HepG2 (cell line): ENCODE data around the gene APBB3. TPM values are rescaled to one million over a fixed set of nuclear protein-coding genes. Genes with fewer than 3 reads are reported as not detected.
A peak's percentile ranks its signal among the peaks of the same experiment; 100 is the strongest.

Source experiments
- ATAC-seq: fragments of 200-7000 bp; cut with Tn5 transposase; 3 replicates; pipeline ENCODE4 v1.9.1; 2020; ENCODE audit warnings: mild to moderate bottlenecking, moderate library complexity
- BruUV-seq: library from RNA; stranded (reverse); fragments of 400-500 nt; replicated peaks from 2 replicates; lab custom pipeline; 2021; lab: Mats Ljungman, UMichigan
- CTCF ChIA-PET: fragments of 300-600 bp; formaldehyde crosslinking; extraction: SDS; loops from one replicate; lab custom pipeline; 2021; ENCODE audit warnings: low total read pairs, inconsistent platforms, low intra/inter-chr PET ratio; lab: Yijun Ruan, JAX
- POLR2A ChIA-PET: fragments of 350-600 bp; sonication (Branson Sonifier 250); formaldehyde crosslinking; loops from one replicate; lab custom pipeline; 2020; ENCODE audit warnings: antibody characterized with exemption, inconsistent platforms; lab: Yijun Ruan, JAX
- DNase-seq: peaks from one replicate; pipeline ENCODE4 v3.0.0-alpha.2; 2015; ENCODE audit warnings: low spot score
- FAIRE-seq: peaks from 3 replicates; lab custom pipeline; 2011; peaks lifted over from hg19 to GRCh38; lab: Jason Lieb, UNC
- H2AFZ ChIP-seq: one replicate; pipeline ENCODE4 v1.6.1; 2011; ENCODE audit warnings: low read length, inconsistent platforms
- H3K27ac ChIP-seq: fragments of 300-600 bp; 3 replicates; pipeline ENCODE4 v1.8.0; 2011; ENCODE audit warnings: mixed run types, mild to moderate bottlenecking, mixed read lengths, low read length, inconsistent platforms; ENCODE audit not compliant: insufficient read depth; ENCODE audit errors: extremely low read length
- H3K27me3 ChIP-seq, 2 experiments: fragments of 200-600 bp in 1 of 2; 2 replicates in 1 of 2; 3 replicates in 1 of 2; pipeline versions ENCODE4 v1.6.0 to v1.8.0; 2011; ENCODE audit warnings: low read length in 2 of 2, mild to moderate bottlenecking in 2 of 2, moderate library complexity in 2 of 2, inconsistent platforms in 1 of 2; ENCODE audit not compliant: insufficient read depth in 2 of 2, control insufficient read depth in 1 of 2
- H3K36me3 ChIP-seq, 2 experiments: fragments of 200-600 bp in 1 of 2; replicated peaks in 1 of 2; 2 replicates in 1 of 2; 3 replicates in 1 of 2; pipeline versions ENCODE4 v1.5.1 to v1.8.0; 2011; ENCODE audit warnings: low read length in 2 of 2, inconsistent platforms in 1 of 2; ENCODE audit not compliant: insufficient read depth in 2 of 2, control insufficient read depth in 1 of 2
- H3K4me1 ChIP-seq: 2 replicates; pipeline ENCODE4 v1.5.1; 2012; ENCODE audit warnings: low read length, inconsistent platforms; ENCODE audit not compliant: insufficient read depth
- H3K4me2 ChIP-seq: 2 replicates; pipeline ENCODE4 v1.6.0; 2011; ENCODE audit warnings: low read depth, low read length, inconsistent platforms
- H3K4me3 ChIP-seq, 3 experiments: fragments of 200-600 bp in 1 of 3; sonication (generic), shearing (Covaris generic) in 1 of 3; replicated peaks in 1 of 3; 2 replicates each; pipeline ENCODE4 v1.5.1; 2011 to 2016; ENCODE audit warnings: low read length in 3 of 3, inconsistent platforms in 2 of 3, low read depth in 2 of 3, mild to moderate bottlenecking in 2 of 3, control low read depth in 1 of 3, mixed read lengths in 1 of 3; ENCODE audit not compliant: insufficient read depth in 1 of 3
- H3K79me2 ChIP-seq: one replicate; pipeline ENCODE4 v1.6.1; 2011; ENCODE audit warnings: low read length, inconsistent platforms; ENCODE audit not compliant: insufficient read depth
- H3K9ac ChIP-seq: 2 replicates; pipeline ENCODE4 v1.6.0; 2011; ENCODE audit warnings: mild to moderate bottlenecking, low read depth, low read length, inconsistent platforms; ENCODE audit not compliant: insufficient read depth
- H3K9me3 ChIP-seq: 2 replicates; pipeline ENCODE4 v1.5.1; 2012; ENCODE audit warnings: mild to moderate bottlenecking, low read length
- H4K20me1 ChIP-seq: 2 replicates; pipeline ENCODE4 v1.6.0; 2011; ENCODE audit warnings: inconsistent platforms, mild to moderate bottlenecking, low read length, moderate library complexity; ENCODE audit not compliant: insufficient read depth
- HIVEP1 ChIP-seq: sonication (generic); formaldehyde crosslinking; IDR thresholded peaks from 2 replicates; pipeline ENCODE4 v1.4.0; 2020; ENCODE audit warnings: mild to moderate bottlenecking, missing genetic modification reagents
- MBNL3 ChIP-seq: fragments of 250-450 bp; sonication (Bioruptor Pico); conservative IDR thresholded peaks from 2 replicates; pipeline ENCODE4 v1.8.0; 2022; ENCODE audit warnings: mild to moderate bottlenecking, inconsistent platforms
- NBN ChIP-seq: fragments of 450-650 bp; conservative IDR thresholded peaks from 2 replicates; pipeline ENCODE4 v1.6.1; 2017
- ZNF121 ChIP-seq: sonication (generic); formaldehyde crosslinking; IDR thresholded peaks from 2 replicates; pipeline ENCODE4 v1.5.0; 2020; ENCODE audit warnings: mild to moderate bottlenecking, missing genetic modification reagents
- ZNF572 ChIP-seq: sonication (generic); formaldehyde crosslinking; IDR thresholded peaks from 2 replicates; pipeline ENCODE4 v1.5.1; 2020; ENCODE audit warnings: mild to moderate bottlenecking, missing genetic modification reagents
- ZNF746 ChIP-seq: sonication (generic); formaldehyde crosslinking; IDR thresholded peaks from 2 replicates; pipeline ENCODE4 v1.8.0; 2022; ENCODE audit warnings: mild to moderate bottlenecking, missing genetic modification reagents
- ZNF850 ChIP-seq: sonication (generic); formaldehyde crosslinking; conservative IDR thresholded peaks from 2 replicates; pipeline ENCODE4 v1.9.0; 2021; ENCODE audit warnings: mild to moderate bottlenecking, missing genetic modification reagents
- WGBS: methylation state at CpG from one replicate; pipeline ENCODE4 v1.1.6; 2017; ENCODE audit warnings: low lambda C conversion rate; 5-methylcytosine and 5-hydroxymethylcytosine counted together
- in situ Hi-C: cut with HindIII; loops from 2 replicates; pipeline ENCODE4 v1.10.0; 2017; ENCODE audit warnings: low pct_unique_long_range_greater_than_20kb; ENCODE audit not compliant: extremely low pct_ligation_motif_present
- intact Hi-C: fragments of 100-400 bp; cut with micrococcal nuclease; formaldehyde crosslinking; loops from one replicate; pipeline ENCODE4 v1.10.0; 2022; ENCODE audit not compliant: unreplicated experiment
- polyA plus RNA-seq, 8 experiments: library from polyadenylated mRNA; depleted of rRNA in 3 of 8; stranded (reverse) in 7 of 8; unstranded in 1 of 8; fragments of >200 nt; fragmentation: Illumina TruSeq in 4 of 8; extraction: Trizol in 4 of 8; gene quantifications; 2 replicates each; pipeline versions ENCODE4 v1.2.1 to v1.2.3, GENCODE V29; 2011 to 2016; ENCODE audit warnings: low read depth in 4 of 8, missing spikeins in 1 of 8, mixed read lengths in 1 of 8; ENCODE audit not compliant: insufficient read depth in 1 of 8
- total RNA-seq, 5 experiments: library from RNA; depleted of rRNA; stranded (reverse); fragments of >200 nt; fragmentation: Illumina TruSeq; extraction: Trizol; gene quantifications; 2 replicates each; pipeline ENCODE4 v1.2.3, GENCODE V29; 2016; ENCODE audit warnings: low read depth in 1 of 5
- TF ChIP-seq, protein P1 (sequence below): sonication (generic); formaldehyde crosslinking; IDR thresholded peaks from 2 replicates; pipeline ENCODE4 v1.5.1; 2020; ENCODE audit warnings: mild to moderate bottlenecking, missing genetic modification reagents, moderate library complexity
- TF ChIP-seq, protein P2 (sequence below): IDR thresholded peaks from 2 replicates; pipeline ENCODE4 v1.6.1; 2016; ENCODE audit warnings: low read depth, missing genetic modification reagents, missing compliant biosample characterization

APBB3 gene
- total and polyA plus RNA-seq, 2 of the 13 experiments (the other 11 are each of a cell fraction or from before 2014, with no cell fraction given): 0.38 to 0.78 TPM

DNA sequence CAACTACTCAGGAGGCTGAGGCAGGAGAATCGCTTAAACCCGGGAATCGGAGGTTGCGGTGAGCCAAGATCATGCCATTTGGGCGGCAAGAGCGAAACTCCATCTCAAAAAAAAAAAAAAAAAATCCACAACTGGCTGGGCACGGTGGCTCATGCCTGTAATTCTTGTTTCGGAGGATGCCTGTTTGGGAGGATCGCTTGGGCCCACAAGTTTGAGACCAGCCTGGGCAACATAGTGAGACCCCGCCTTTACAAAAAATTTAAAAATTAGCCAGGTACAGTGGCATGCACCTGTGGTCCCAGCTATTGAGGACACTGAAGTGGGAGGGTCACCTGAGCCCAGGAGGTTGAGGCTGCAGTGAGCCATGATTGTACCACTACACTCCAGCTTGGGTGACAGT lies 18.8 kb downstream of the APBB3 start:
- Histone ChIP-seq H3K36me3 (peaks cover 11 to 46% of the 10 kb centered on the region in 2 experiments), H3K4me1 (peaks cover 27% of the 10 kb centered on the region), H3K27ac (no peak overlapping the region), H3K4me2 (no peak overlapping the region), H3K4me3 (no peak overlapping the region), H3K79me2 (no peaks in the 10 kb centered on the region), H4K20me1 (no peaks in the 10 kb centered on the region; the same call in 1 of the 2 replicates), H3K27me3 (no peaks in the 10 kb centered on the region), H3K9ac (no peak overlapping the region), H2AFZ (no peak overlapping the region), H3K9me3 (no peaks in the 10 kb centered on the region)
- no TSS peak for BruUV-seq
- ATAC-seq (no peak), DNase-seq (no peak), FAIRE-seq (no peak)
- WGBS: 99% methylated on average over 10 of the region's 10 CpGs
- CTCF ChIA-PET: no interaction called here
- intact Hi-C loops: loop anchor here (5.0 kb wide), 1 partner anchor 182 kb away; no protein-coding TSS in a partner anchor
- POLR2A ChIA-PET: interaction anchor here (3.5 to 4.5 kb wide), 2 partner anchors 13 to 102 kb away, joined by 34 to 70 read pairs; partner anchors contain the start of genes IK, NDUFA2 and SRA1
- TF ChIP-seq, protein P1, sequence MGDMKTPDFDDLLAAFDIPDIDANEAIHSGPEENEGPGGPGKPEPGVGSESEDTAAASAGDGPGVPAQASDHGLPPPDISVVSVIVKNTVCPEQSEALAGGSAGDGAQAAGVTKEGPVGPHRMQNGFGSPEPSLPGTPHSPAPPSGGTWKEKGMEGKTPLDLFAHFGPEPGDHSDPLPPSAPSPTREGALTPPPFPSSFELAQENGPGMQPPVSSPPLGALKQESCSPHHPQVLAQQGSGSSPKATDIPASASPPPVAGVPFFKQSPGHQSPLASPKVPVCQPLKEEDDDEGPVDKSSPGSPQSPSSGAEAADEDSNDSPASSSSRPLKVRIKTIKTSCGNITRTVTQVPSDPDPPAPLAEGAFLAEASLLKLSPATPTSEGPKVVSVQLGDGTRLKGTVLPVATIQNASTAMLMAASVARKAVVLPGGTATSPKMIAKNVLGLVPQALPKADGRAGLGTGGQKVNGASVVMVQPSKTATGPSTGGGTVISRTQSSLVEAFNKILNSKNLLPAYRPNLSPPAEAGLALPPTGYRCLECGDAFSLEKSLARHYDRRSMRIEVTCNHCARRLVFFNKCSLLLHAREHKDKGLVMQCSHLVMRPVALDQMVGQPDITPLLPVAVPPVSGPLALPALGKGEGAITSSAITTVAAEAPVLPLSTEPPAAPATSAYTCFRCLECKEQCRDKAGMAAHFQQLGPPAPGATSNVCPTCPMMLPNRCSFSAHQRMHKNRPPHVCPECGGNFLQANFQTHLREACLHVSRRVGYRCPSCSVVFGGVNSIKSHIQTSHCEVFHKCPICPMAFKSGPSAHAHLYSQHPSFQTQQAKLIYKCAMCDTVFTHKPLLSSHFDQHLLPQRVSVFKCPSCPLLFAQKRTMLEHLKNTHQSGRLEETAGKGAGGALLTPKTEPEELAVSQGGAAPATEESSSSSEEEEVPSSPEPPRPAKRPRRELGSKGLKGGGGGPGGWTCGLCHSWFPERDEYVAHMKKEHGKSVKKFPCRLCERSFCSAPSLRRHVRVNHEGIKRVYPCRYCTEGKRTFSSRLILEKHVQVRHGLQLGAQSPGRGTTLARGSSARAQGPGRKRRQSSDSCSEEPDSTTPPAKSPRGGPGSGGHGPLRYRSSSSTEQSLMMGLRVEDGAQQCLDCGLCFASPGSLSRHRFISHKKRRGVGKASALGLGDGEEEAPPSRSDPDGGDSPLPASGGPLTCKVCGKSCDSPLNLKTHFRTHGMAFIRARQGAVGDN (CRISPR knock-in tag): no peak
- TF ChIP-seq ZNF121: peak; percentile 51; the same call in 1 of the 2 replicates
- in situ Hi-C loops: no loop called here

DNA sequence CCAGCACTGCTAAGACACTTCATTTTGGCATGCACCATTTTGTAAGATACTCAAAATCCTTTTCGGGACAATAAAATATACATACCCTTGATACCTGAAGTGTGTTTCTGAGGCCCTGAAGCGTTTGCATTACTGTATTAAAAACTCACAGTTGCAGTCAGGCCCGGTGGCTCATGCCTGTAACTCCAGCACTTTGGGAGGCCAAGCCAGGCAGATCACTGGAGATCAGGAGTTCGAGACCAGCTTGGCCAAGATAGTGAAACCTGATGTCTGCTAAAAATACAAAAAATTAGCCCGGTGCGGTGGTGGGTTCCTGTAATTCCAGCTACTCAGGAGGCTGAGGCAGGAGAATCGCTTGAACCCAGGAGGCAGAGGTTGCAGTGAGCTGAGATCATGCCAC lies 19.4 kb downstream of the APBB3 start:
- no peak overlapping the region for H3K9ac ChIP-seq
- intact Hi-C loops (loop anchor here (5.0 kb wide), 1 partner anchor 182 kb away; no protein-coding TSS in a partner anchor), in situ Hi-C loops (no loop called here)
- no peak for ATAC-seq
- H3K36me3 ChIP-seq: peaks cover 9 to 46% of the 10 kb centered on the region in 2 experiments
- H3K4me3 ChIP-seq: no peak overlapping the region
- no peaks in the 10 kb centered on the region for H3K27me3 ChIP-seq
- no peak for DNase-seq
- H3K4me1 ChIP-seq: peaks cover 27% of the 10 kb centered on the region
- H3K79me2 ChIP-seq: no peaks in the 10 kb centered on the region
- H4K20me1 ChIP-seq: no peaks in the 10 kb centered on the region
- no peak overlapping the region for H3K4me2 ChIP-seq
- no peak overlapping the region for H3K27ac ChIP-seq
- 94% methylated on average over 7 of the region's 7 CpGs for WGBS
- H3K9me3 ChIP-seq: no peaks in the 10 kb centered on the region
- H2AFZ ChIP-seq: no peak overlapping the region
- FAIRE-seq: no peak
- no TSS peak for BruUV-seq
- ChIA-PET POLR2A (no interaction called here), CTCF (no interaction called here)
- TF ChIP-seq NBN (no peak), ZNF850 (no peak), ZNF746 (CRISPR knock-in tag) (no peak), HIVEP1 (CRISPR knock-in tag) (no peak), MBNL3 (CRISPR knock-in tag) (no peak), ZNF572 (CRISPR knock-in tag) (no peak)
- TF ChIP-seq, protein P2, sequence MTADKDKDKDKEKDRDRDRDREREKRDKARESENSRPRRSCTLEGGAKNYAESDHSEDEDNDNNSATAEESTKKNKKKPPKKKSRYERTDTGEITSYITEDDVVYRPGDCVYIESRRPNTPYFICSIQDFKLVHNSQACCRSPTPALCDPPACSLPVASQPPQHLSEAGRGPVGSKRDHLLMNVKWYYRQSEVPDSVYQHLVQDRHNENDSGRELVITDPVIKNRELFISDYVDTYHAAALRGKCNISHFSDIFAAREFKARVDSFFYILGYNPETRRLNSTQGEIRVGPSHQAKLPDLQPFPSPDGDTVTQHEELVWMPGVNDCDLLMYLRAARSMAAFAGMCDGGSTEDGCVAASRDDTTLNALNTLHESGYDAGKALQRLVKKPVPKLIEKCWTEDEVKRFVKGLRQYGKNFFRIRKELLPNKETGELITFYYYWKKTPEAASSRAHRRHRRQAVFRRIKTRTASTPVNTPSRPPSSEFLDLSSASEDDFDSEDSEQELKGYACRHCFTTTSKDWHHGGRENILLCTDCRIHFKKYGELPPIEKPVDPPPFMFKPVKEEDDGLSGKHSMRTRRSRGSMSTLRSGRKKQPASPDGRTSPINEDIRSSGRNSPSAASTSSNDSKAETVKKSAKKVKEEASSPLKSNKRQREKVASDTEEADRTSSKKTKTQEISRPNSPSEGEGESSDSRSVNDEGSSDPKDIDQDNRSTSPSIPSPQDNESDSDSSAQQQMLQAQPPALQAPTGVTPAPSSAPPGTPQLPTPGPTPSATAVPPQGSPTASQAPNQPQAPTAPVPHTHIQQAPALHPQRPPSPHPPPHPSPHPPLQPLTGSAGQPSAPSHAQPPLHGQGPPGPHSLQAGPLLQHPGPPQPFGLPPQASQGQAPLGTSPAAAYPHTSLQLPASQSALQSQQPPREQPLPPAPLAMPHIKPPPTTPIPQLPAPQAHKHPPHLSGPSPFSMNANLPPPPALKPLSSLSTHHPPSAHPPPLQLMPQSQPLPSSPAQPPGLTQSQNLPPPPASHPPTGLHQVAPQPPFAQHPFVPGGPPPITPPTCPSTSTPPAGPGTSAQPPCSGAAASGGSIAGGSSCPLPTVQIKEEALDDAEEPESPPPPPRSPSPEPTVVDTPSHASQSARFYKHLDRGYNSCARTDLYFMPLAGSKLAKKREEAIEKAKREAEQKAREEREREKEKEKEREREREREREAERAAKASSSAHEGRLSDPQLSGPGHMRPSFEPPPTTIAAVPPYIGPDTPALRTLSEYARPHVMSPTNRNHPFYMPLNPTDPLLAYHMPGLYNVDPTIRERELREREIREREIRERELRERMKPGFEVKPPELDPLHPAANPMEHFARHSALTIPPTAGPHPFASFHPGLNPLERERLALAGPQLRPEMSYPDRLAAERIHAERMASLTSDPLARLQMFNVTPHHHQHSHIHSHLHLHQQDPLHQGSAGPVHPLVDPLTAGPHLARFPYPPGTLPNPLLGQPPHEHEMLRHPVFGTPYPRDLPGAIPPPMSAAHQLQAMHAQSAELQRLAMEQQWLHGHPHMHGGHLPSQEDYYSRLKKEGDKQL (CRISPR knock-in tag): no peak
